Adrenal gland (tissue), 5 donors: ENCODE data around the gene SAXO2.
A peak's percentile ranks its signal among the peaks of the same experiment; 100 is the strongest.
"Not testable (repeated sequence)": the region's sequence is repeated elsewhere in the genome, so short reads cannot be mapped to it uniquely, and the experiment has no call there.

Source experiments
- POLR2A ChIP-seq, 2 donors: fragments of 450-650 bp; IDR thresholded peaks; one replicate each; pipeline ENCODE4 v1.6.1; 2017; ENCODE audit warnings: antibody characterized with exemption in 2 of 2, mild to moderate bottlenecking in 2 of 2, moderate library complexity in 1 of 2
- TF ChIP-seq, protein P1 (sequence below), 6 experiments: fragments of 450-650 bp in 4 of 6; fragments of 200-600 bp in 2 of 6; sonication (generic) in 1 of 6; IDR thresholded peaks; 1 replicate in 5 of 6; 2 replicates in 1 of 6; pipeline versions ENCODE4 v1.5.1 to v1.8.0; 2016 to 2021; ENCODE audit warnings: antibody characterized with exemption in 6 of 6, mild to moderate bottlenecking in 2 of 6, moderate library complexity in 1 of 6
- donor health status: DM: no; HTN: no; CAD: no.

- TF ChIP-seq, protein P1, sequence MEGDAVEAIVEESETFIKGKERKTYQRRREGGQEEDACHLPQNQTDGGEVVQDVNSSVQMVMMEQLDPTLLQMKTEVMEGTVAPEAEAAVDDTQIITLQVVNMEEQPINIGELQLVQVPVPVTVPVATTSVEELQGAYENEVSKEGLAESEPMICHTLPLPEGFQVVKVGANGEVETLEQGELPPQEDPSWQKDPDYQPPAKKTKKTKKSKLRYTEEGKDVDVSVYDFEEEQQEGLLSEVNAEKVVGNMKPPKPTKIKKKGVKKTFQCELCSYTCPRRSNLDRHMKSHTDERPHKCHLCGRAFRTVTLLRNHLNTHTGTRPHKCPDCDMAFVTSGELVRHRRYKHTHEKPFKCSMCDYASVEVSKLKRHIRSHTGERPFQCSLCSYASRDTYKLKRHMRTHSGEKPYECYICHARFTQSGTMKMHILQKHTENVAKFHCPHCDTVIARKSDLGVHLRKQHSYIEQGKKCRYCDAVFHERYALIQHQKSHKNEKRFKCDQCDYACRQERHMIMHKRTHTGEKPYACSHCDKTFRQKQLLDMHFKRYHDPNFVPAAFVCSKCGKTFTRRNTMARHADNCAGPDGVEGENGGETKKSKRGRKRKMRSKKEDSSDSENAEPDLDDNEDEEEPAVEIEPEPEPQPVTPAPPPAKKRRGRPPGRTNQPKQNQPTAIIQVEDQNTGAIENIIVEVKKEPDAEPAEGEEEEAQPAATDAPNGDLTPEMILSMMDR (IDR thresholded peaks at IDR 0.05) = not testable (repeated sequence)
- TF ChIP-seq POLR2A (IDR thresholded peaks at IDR 0.05) = peak in 1 of 2 donors; percentile 26
Observed at GRCh38 chr15:82300326-82300725, 37.7 kb downstream of the SAXO2 start.
